Uterus (tissue), 4 donors: ENCODE data around the gene TMEM255B. TPM values are rescaled to one million over a fixed set of nuclear protein-coding genes. Genes with fewer than 3 reads are reported as not detected.

Experiments
- DNase-seq, 2 donors: peaks; one replicate each; pipeline ENCODE4 v3.0.0-alpha.2; 2019 to 2020
- H3K27ac ChIP-seq, 2 donors: fragments of 200-600 bp; sonication (generic); 1 replicate in 1 of 2; 2 replicates in 1 of 2; pipeline ENCODE4 v1.5.1; 2016 to 2018
- H3K27me3 ChIP-seq, 2 donors: fragments of 200-600 bp; sonication (generic); one replicate each; pipeline ENCODE4 v1.5.1; 2018 to 2019; ENCODE audit warnings: control low read depth in 1 of 2
- H3K36me3 ChIP-seq, 2 donors: fragments of 200-600 bp; sonication (generic); one replicate each; pipeline ENCODE4 v1.5.1; 2019; ENCODE audit warnings: control low read depth in 1 of 2
- H3K4me1 ChIP-seq, 2 donors: fragments of 200-600 bp; sonication (generic); one replicate each; pipeline ENCODE4 v1.5.1; 2018 to 2019; ENCODE audit warnings: control low read depth in 1 of 2
- H3K4me3 ChIP-seq, 2 donors: fragments of 200-600 bp; sonication (generic); 1 replicate in 1 of 2; 2 replicates in 1 of 2; pipeline ENCODE4 v1.5.1; 2018 to 2019; ENCODE audit warnings: mild to moderate bottlenecking in 1 of 2
- H3K9me3 ChIP-seq, 2 donors: fragments of 200-600 bp; sonication (generic); one replicate each; pipeline ENCODE4 v1.5.1; 2019; ENCODE audit warnings: control low read depth in 1 of 2
- CTCF ChIP-seq, 4 experiments: fragments of 200-600 bp in 2 of 4; fragments of 450-650 bp in 2 of 4; sonication (generic) in 2 of 4; IDR thresholded peaks; one replicate each; pipeline ENCODE4 v1.5.1; 2016 to 2019; ENCODE audit warnings: antibody characterized with exemption in 4 of 4, mild to moderate bottlenecking in 2 of 4, moderate library complexity in 1 of 4
- POLR2A ChIP-seq, 2 donors: fragments of 450-650 bp; IDR thresholded peaks; one replicate each; pipeline ENCODE4 v1.6.1; 2016; ENCODE audit warnings: antibody characterized with exemption in 2 of 2, mild to moderate bottlenecking in 1 of 2, moderate library complexity in 1 of 2
- intact Hi-C: fragments of 100-400 bp; cut with DNase I; formaldehyde crosslinking; loops from one replicate; pipeline ENCODE4 v1.15.1; 2023; ENCODE audit warnings: low total_unique reads
- total RNA-seq, 4 donors: library from RNA; depleted of rRNA in 3 of 4; stranded (reverse); fragments of >200 nt in 3 of 4; gene quantifications; one replicate each; pipeline versions ENCODE4 v1.1.0 to v1.2.4, GENCODE V29; 2014 to 2023
- donor health status: DM: yes; HTN: yes; CAD: no.

Gene TMEM255B
- total RNA-seq, 4 donors from 2014 or later = 1.8 to 143 (median 33.2) TPM

- Histone ChIP-seq H3K9me3 (no peaks in the 10 kb centered on the region), H3K4me1 (no peaks in the 10 kb centered on the region), H3K27me3 (no peaks in the 10 kb centered on the region), H3K27ac (no peak overlapping the region), H3K4me3 (no peak overlapping the region), H3K36me3 (no peaks in the 10 kb centered on the region)
- DNase-seq = no peak
- TF ChIP-seq POLR2A (IDR thresholded peaks at IDR 0.05) (no peak), CTCF (IDR thresholded peaks at IDR 0.05) (no peak)
- intact Hi-C loops = no loop called here
Observed at GRCh38 chr13:113785051-113786010, 26.3 kb downstream of the TMEM255B start.

GRCh38 chr13:113786262-113786841 is 27.3 kb downstream of the TMEM255B start:
- no peaks in the 10 kb centered on the region for H3K27me3 ChIP-seq
- H3K4me3 ChIP-seq = no peak overlapping the region
- no peaks in the 10 kb centered on the region for H3K4me1 ChIP-seq
- no peak overlapping the region for H3K27ac ChIP-seq
- H3K9me3 ChIP-seq = no peaks in the 10 kb centered on the region
- TF ChIP-seq POLR2A (IDR thresholded peaks at IDR 0.05) (no peak), CTCF (IDR thresholded peaks at IDR 0.05) (no peak)
- H3K36me3 ChIP-seq = no peaks in the 10 kb centered on the region
- intact Hi-C loops = no loop called here
- DNase-seq = no peak

- TF ChIP-seq POLR2A (IDR thresholded peaks at IDR 0.05) = no peak
- no peak for TF ChIP-seq CTCF (IDR thresholded peaks at IDR 0.05)
- no peaks in the 10 kb centered on the region for H3K36me3 ChIP-seq
- H3K27ac ChIP-seq = no peak overlapping the region
- H3K4me1 ChIP-seq = no peaks in the 10 kb centered on the region
- H3K9me3 ChIP-seq = no peaks in the 10 kb centered on the region
- intact Hi-C loops = no loop called here
- no peak for DNase-seq
- no peak overlapping the region for H3K4me3 ChIP-seq
- H3K27me3 ChIP-seq = no peaks in the 10 kb centered on the region
Observed at GRCh38 chr13:113787694-113788093, 28.7 kb downstream of the TMEM255B start.

- H3K27ac ChIP-seq = no peak overlapping the region
- no peak overlapping the region for H3K4me3 ChIP-seq
- DNase-seq = no peak
- TF ChIP-seq CTCF (IDR thresholded peaks at IDR 0.05) (no peak), POLR2A (IDR thresholded peaks at IDR 0.05) (no peak)
- intact Hi-C loops = no loop called here
- no peaks in the 10 kb centered on the region for H3K36me3 ChIP-seq
- no peaks in the 10 kb centered on the region for H3K27me3 ChIP-seq
- H3K4me1 ChIP-seq = no peaks in the 10 kb centered on the region
- no peaks in the 10 kb centered on the region for H3K9me3 ChIP-seq
Observed at GRCh38 chr13:113788413-113789135, 29.5 kb downstream of the TMEM255B start.
